ENCODE data around the gene PREX1.
"Not testable (repeated sequence)": the region's sequence is repeated elsewhere in the genome, so short reads cannot be mapped to it uniquely, and the experiment has no call there.

PREX1 gene, protein sequence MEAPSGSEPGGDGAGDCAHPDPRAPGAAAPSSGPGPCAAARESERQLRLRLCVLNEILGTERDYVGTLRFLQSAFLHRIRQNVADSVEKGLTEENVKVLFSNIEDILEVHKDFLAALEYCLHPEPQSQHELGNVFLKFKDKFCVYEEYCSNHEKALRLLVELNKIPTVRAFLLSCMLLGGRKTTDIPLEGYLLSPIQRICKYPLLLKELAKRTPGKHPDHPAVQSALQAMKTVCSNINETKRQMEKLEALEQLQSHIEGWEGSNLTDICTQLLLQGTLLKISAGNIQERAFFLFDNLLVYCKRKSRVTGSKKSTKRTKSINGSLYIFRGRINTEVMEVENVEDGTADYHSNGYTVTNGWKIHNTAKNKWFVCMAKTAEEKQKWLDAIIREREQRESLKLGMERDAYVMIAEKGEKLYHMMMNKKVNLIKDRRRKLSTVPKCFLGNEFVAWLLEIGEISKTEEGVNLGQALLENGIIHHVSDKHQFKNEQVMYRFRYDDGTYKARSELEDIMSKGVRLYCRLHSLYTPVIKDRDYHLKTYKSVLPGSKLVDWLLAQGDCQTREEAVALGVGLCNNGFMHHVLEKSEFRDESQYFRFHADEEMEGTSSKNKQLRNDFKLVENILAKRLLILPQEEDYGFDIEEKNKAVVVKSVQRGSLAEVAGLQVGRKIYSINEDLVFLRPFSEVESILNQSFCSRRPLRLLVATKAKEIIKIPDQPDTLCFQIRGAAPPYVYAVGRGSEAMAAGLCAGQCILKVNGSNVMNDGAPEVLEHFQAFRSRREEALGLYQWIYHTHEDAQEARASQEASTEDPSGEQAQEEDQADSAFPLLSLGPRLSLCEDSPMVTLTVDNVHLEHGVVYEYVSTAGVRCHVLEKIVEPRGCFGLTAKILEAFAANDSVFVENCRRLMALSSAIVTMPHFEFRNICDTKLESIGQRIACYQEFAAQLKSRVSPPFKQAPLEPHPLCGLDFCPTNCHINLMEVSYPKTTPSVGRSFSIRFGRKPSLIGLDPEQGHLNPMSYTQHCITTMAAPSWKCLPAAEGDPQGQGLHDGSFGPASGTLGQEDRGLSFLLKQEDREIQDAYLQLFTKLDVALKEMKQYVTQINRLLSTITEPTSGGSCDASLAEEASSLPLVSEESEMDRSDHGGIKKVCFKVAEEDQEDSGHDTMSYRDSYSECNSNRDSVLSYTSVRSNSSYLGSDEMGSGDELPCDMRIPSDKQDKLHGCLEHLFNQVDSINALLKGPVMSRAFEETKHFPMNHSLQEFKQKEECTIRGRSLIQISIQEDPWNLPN (N-terminal part only)

GRCh38 chr20:48827855-48828733, at the start of gene PREX1:
TSS of gene PREX1 (minus strand) at chr20:48827999. CDS start at chr20:48827860, 139 bp downstream.
- TF ChIP-seq GATA1 (IDR thresholded peaks at IDR 0.05; ENCODE audit: low read depth, low read length) (no peak), POLR2A (IDR thresholded peaks at IDR 0.05; ENCODE audit: low read length) (no peak)
- DNase-seq = peak; percentile 91

DNA sequence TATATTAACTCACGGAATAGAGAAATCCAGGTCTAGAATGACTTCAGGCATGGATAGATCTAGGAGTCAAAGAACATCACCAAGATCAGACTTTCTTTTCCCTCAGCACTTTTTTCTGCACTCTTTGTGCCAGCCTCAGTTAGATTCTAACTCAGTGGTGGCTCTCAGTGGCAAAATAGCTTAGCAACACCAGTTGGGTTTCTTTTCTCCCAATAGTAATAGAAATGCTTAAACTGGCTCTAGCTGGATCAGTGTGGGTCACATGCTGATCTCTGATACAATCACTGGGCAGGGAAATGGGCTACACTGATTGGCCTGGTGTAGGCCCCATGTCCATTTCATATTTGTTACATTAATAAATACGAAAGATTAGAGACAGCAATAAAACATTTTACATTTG, 49.5 kb upstream of the PREX1 start:
- TF ChIP-seq POLR2A (IDR thresholded peaks at IDR 0.05; ENCODE audit: low read length) (no peak), GATA1 (IDR thresholded peaks at IDR 0.05; ENCODE audit: low read depth, low read length) (no peak)
- peak in 1 of 2 experiments; percentile 13 for DNase-seq

DNA sequence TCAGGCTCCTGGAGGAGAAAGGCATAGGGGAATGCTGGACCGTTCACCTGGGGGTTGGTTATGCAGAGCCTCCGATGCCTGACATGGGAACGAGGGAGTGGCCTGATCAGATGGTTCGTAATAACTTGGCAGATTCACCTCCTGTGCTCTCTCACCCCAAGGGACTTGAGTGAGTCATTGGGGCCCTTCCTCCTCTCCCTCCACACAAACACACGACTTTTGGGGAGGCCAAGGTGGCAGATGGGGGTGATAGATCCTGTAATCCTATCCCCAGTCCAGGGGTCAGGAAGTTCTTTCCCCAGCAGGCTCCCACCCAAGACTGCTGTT, 48.1 kb upstream of the PREX1 start:
- TF ChIP-seq POLR2A (IDR thresholded peaks at IDR 0.05; ENCODE audit: low read length) (no peak), GATA1 (IDR thresholded peaks at IDR 0.05; ENCODE audit: low read depth, low read length) (no peak)
- peak; percentile 11 to 16 for DNase-seq

DNA sequence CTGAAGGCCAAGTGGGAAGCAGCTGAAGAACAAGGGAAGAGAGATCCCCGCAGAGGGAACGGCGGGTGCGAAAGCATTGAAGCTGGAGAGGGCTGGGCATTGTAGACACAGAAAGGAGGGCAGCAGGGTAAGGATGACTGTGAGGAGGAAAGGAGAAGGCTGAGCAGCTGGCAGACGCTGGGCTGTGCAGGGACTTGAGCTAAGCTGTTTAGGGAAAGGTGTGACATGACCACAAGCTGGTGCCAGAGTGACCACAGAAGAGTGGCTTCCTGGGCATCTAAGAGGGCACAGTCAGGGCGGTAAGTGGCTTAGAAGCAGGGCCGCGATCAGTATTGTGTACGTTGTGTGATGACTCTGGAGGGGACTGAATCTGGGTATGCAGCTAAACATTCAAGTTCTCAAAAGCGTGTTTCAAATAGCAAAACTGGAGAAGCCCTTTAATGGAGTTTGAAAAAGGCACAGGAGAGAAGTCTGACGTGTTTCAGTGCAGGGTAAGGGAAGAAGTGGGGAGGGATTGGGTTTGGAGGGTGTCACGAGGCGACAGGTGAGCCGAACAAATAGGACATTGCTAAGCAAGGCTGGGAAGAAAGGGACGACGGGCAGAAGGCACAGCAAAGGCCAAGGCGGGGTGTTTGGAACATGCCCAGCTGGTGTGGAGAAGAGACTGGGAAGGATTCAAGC, 47.6 kb upstream of the PREX1 start:
- TF ChIP-seq GATA1 (IDR thresholded peaks at IDR 0.05; ENCODE audit: low read depth, low read length) (no peak), POLR2A (IDR thresholded peaks at IDR 0.05; ENCODE audit: low read length) (no peak)
- no peak for DNase-seq

- DNase-seq = not testable (repeated sequence)
These were observed 41.6 kb upstream of the PREX1 start for GRCh38 chr20:48869442-48869841.

DNA sequence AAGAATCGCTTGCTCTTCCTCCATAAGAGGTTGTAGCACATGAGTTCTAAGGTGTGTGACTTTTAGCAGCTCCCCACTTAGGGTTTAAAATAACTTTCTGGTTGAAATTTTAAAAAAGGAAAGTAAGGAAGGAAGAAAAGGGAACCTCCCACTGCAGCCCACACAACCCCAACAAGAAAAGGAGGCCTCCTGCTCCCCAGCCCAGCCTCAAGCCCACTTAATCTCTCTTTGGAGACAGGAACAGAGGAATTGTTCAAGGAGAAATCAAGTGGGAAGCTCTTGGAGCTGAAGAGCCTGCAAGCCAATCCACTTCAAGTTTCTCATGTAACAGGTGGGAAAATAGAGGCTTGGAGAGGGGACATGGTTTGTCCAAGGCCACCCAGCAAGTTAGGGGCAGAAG, 39.1 kb upstream of the PREX1 start:
- TF ChIP-seq GATA1 (IDR thresholded peaks at IDR 0.05; ENCODE audit: low read depth, low read length) (no peak), POLR2A (IDR thresholded peaks at IDR 0.05; ENCODE audit: low read length) (no peak)

GRCh38 chr20:48864738-48865318, 37.0 kb upstream of the PREX1 start:
- DNase-seq = no peak
- no peak for TF ChIP-seq POLR2A (IDR thresholded peaks at IDR 0.05; ENCODE audit: low read length)
- no peak for TF ChIP-seq GATA1 (IDR thresholded peaks at IDR 0.05; ENCODE audit: low read depth, low read length)

More for the DNA sequence above, 39.1 kb upstream of the PREX1 start:
- no peak for DNase-seq

- DNase-seq = no peak
- TF ChIP-seq POLR2A (IDR thresholded peaks at IDR 0.05; ENCODE audit: low read length) = no peak
- no peak for TF ChIP-seq GATA1 (IDR thresholded peaks at IDR 0.05; ENCODE audit: low read depth, low read length)
These were observed 36.5 kb upstream of the PREX1 start for GRCh38 chr20:48864254-48864653.

DNA sequence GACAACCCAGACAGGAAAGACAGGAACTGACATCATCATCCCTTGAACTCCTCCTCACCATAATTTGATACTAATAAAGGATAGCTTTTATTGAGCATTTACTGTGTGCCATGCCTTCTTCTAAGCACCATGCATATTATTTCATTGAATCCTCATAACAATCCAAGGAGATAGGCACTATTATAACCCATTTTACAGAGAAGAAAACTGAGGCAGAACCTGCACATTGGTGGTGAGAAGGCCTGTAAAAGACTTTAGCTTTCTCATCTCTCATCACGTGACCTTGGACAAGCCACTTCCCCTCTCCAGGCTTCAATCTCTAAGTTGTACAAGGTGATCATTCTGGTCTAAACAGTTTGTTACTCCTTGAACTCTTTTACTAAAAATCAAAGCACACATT, 34.5 kb upstream of the PREX1 start:
- TF ChIP-seq POLR2A (IDR thresholded peaks at IDR 0.05; ENCODE audit: low read length) (no peak), GATA1 (IDR thresholded peaks at IDR 0.05; ENCODE audit: low read depth, low read length) (no peak)
- no peak for DNase-seq

- no peak for TF ChIP-seq GATA1 (IDR thresholded peaks at IDR 0.05; ENCODE audit: low read depth, low read length)
- no peak for TF ChIP-seq POLR2A (IDR thresholded peaks at IDR 0.05; ENCODE audit: low read length)
- no peak for DNase-seq
These were observed 33.6 kb upstream of the PREX1 start for GRCh38 chr20:48861444-48861843.

- no peak for DNase-seq
- TF ChIP-seq GATA1 (IDR thresholded peaks at IDR 0.05; ENCODE audit: low read depth, low read length) (no peak), POLR2A (IDR thresholded peaks at IDR 0.05; ENCODE audit: low read length) (no peak)
These were observed 30.4 kb upstream of the PREX1 start for GRCh38 chr20:48858075-48858790.

GRCh38 chr20:48856130-48856529, 28.3 kb upstream of the PREX1 start:
- no peak for TF ChIP-seq POLR2A (IDR thresholded peaks at IDR 0.05; ENCODE audit: low read length)
- TF ChIP-seq GATA1 (IDR thresholded peaks at IDR 0.05; ENCODE audit: low read depth, low read length) = no peak
- DNase-seq = no peak

Measured in erythroblast (primary cell).